Endometrium (tissue), 2 donors: ENCODE data around the gene KDR.

Source experiments
- FAIRE-seq: peaks from 2 replicates; lab custom pipeline; 2012; peaks lifted over from hg19 to GRCh38; lab: Jason Lieb, UNC
- donor health status: control.
- donor health status: control.

KDR gene

DNA sequence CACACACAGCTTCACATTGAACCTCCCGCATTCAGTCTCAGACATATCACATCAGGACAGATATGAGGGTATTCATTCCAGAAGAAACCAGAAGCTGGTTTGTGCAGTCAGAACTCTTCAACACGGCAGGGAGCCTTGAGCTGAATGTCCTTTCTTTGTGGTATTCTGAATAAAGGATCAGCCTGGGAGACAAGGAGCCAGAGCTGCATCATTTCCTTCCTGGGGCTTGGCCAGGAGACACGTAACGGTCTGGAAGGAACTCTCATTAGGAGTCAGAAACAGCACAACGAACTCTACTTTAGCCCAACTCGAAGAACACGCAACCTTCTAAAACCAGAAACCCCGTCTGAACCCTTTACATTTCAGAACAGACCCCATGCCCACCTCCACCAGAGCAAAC, 46.4 kb downstream of the KDR start:
- no peak for FAIRE-seq

DNA sequence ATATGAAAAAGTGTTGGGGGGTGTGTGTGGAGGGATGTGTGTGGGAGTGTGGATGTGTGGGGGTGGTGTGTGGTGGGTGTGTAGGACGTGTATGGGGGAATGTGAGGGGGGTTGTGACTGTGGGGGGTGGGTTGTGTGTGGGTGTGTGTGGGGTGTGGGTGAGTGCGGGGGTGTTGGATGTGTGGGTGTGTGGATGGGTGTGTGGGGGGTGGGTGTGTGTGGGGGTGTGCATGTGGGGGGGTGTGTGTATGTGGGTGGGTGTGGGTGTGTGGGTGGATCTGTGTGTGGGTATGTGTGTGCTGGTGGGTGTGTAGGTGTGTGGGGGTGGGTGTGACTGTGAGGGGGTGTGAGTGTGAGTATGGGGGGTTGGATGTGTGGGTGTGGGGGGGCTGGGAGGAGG, 47.8 kb downstream of the KDR start:
- no peak for FAIRE-seq

DNA sequence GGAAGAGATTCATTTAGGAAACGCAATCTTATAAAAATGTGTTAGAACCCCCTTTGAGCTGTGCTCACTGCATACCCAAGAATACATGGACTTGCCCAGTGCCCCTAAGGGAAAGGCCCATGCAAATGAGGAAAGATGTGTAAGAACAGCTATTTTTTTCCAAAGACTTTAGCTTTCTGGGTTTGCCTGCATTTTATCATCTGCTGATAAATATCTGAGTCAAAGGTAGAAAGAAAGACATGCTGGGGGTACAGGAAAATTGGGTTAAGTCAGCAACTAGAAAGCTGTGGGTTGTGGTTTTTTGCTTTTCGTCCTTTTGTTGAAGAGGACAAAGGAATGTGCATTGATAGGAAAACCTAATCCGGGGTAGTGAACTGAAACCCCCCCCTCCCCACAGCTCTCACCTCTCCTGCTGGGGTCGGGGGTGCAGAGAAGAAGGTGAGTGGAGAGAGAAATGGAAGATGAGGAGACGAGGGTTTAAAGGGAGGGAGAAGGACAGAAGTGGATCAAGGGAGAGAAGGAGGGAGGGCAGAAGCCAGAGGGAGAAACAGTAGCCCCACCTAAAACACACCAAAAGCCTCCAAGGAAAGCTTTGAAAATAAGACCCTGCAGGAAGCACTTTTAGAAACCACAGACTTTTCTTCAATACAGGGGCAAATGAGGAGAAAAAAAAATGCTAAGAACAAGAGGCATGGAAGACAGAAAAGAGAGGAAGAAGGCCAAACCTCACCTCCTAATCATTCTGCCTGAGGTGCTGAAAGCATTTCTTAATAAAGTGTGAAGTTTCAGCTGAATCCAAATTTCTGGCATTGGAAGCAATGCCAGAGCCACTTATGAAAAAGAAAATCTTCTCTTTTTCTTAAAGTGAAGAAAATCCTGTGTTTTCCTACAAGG, 49.3 kb downstream of the KDR start:
- FAIRE-seq, result no peak

DNA sequence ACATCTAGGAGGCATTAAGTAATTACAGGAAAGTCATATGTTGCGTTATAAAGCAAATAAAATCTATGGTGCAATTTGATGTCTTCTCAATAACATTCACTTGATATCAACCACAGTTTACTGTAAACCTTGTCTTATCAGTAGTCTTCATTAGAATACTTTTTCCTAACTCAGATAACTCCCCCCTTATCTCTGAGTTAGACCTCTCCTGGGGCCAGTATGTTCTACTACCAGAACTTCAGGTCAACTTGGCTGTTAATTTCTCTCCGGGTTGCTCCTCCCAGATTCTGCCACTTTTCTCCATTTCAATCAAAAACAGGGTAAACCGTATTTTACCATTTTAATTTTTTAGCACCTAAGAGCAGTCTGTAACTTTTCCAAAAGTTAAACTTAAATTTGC, 50.0 kb downstream of the KDR start:
- no peak for FAIRE-seq

DNA sequence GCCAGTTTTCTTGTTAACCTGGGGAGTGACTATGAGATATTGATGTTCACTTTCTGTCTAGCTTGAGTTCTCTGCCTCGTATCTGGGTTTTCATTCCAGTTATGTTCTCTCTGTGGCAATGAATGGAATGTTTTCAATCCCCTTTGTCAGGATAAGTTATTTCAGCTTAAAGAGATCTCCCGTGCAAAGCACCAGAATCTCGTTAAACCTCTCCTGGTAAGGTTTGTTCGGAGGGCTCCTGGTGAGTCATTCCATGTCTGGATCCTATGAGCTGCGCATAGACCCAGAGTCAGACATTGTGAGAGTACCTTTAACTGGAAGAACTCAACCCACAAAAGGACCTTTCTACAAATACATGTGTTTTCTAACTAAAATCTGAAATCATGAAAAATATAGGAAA, 51.0 kb downstream of the KDR start:
- FAIRE-seq, result no peak

DNA sequence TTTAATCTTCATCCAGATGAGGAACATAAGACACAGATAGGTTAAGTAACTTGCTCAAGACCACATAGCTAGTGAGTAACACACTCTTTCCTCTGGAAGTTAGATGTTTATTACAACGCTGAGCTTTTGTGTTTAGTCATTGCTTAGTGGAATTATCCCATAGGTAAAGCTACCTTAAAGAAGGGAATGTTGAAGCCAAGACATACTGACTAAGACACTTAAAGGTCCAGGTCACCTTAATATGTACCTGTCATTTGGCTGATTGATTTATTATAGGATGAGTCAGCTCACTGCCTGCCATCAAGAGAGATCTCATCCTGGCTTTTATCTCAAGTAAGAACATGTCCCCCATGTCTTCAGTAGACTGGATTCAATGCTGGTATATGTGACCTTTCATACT, 53.4 kb downstream of the KDR start:
- FAIRE-seq, result no peak

DNA sequence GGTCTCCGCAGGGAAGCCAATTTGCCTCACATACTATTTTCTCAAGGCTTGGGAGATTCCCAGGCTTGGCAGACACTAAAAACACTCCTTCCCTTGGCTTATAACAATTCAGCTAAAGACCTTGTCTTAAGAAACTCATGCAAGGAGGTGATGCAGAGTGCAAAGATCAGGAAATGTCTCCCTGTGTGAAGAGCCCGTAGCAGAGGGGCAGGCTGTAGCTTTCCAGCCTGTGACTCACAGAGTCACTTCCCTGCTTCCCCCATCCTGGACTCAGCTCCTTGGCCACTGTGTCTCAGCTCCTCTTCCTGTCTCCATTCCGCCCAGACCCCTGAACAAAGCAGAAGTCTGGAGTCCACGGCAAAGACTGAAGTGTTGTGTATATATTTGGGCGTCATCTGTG, 56.1 kb downstream of the KDR start:
- no peak for FAIRE-seq

DNA sequence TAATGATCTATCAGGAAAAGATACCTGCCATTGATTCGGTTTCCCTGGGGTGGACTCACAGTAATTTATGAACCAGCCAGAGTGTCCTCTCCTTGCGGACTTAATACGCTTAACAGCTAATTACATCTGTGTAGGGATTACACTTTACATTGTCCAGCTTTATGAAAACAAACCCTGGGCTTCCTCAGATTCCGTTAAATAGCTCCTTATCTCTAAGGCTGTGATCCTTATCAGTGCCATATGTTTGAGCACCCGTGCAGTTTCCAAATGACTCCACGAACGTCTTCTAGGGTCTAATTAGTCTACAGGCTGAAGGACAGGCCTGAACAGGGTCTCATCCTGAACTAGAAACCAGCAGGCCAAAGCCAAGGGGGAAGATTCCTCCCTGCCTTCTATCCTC, 56.9 kb downstream of the KDR start:
- no peak for FAIRE-seq

DNA sequence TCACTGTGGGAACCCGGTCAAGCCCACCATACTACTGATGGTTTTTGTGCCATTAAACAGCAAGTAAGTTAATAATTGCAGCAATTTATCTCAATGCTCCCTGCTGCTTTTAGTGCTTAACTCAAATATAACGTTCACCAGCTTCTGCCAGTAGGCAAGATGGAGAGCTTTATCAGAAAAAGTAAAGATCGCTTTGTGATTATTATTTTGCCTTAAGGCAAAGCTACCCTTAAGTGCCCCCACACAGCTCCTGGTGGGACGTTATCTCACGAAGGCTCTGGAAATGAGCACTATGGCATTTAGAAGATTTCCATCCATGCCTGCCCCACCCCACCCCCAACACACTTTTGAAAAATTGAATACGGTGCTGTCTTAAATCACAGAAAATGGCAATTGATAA, 59.4 kb downstream of the KDR start:
- no peak for FAIRE-seq

DNA sequence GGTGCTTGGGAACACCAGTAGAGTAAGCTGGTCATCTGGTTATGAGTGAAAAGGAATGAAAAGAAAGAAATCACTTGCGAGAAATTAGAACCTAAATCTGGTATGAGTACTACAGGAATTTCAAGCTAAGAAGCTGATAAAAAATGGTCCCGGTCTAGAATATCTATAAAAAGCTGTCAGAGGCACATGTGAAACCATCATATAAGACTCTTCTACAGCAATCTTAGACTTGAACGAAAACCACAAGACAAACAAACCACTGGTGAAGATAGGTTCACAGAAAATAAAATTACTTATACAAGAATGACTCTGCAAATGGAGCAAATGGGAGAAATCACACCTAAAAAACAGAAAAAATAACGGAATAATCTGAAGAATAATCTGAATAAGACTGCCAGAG, 69.9 kb downstream of the KDR start:
- FAIRE-seq, result no peak

DNA sequence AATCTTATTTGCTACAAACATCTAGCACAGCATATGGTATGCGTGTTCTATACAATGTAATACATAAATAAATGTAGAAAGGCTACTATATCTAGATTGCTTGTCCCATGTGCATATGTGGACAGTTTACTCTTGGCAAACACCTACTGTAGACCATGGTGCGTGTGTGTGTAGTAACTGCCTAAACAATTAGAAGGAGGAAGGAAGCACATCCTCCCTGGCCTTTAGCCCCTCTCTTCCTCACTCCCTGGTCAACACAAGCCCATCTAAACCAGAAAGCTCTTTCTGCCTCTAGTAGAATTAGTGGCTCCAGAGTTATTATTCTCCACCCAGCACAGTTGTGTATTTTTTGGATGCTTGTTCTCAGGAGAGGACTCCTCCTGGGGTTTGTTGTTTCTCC, 73.9 kb downstream of the KDR start:
- no peak for FAIRE-seq

DNA sequence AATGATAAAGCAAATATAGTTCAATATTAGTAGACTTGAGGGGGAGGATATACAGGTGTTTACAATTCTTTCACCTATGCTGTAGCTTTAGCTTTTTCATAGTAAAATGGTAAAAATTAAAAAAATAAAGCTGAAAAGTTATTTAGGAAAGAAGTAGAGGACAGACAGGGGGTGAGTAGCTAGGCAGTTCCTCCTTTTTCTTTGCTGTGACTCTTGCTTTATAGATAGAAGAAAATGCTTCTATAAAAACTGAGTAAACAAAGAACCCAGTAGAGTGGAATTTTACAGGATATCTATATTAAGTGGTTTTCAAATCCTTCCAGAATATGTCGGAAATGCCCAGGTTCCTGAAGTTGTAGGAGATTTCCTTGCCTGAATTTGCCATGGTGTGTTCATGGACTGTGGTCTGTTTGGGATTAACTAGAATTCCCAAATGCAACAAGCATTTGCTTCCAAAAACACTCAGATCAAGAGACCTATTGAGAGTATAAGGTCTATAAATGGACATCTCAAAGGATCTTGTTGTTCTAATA, 74.9 kb downstream of the KDR start:
- no peak for FAIRE-seq

DNA sequence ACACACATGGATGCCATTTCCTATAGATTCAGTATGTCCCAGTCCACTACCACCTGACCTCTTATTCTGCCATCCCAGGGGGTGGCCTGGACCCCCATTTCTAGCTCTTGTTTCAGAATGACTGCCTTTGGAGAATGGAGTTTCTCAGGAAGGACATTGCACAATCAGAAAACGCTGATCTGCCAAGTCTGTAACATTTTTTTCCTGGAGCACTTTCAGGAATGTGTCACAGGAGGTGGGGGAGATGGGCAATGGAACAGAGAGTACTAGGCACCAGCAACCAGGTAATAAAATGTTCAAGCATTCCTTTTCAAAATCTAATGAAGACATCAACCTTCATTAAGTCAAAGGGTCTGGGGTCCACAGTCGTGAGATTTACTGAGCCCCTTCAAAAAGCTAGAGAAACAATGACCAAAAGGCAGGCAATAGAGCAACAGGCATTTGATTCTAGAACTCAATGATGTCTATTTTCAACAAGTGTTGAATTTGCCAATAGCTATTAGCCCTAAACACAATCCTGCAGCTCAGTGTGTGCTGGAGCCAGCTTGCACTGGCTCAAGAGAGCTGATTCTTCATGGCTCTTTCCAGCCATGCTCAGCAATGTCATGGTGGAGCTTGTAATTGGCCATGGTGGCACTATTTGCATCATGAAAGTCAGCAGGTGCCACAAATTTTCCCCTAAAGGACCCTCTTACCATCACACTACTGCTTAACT, 87.1 kb downstream of the KDR start:
- no peak for FAIRE-seq

DNA sequence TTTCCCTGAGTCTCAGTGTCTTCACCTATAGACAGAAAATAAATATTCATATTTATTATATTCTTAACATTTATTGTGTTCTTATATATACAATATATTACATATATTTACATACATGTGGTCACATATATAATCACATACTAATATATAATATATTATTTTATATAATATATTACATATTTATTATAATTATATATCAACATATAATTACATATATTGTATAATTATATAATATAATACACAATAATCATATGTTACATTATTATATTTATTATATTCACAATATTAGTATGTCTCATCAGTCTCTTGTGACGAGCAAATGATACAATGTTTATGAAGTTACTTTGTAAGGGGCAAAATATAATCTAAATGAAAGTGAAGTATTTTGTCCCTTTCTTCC, 87.7 kb downstream of the KDR start:
- peak; percentile 86 for FAIRE-seq

DNA sequence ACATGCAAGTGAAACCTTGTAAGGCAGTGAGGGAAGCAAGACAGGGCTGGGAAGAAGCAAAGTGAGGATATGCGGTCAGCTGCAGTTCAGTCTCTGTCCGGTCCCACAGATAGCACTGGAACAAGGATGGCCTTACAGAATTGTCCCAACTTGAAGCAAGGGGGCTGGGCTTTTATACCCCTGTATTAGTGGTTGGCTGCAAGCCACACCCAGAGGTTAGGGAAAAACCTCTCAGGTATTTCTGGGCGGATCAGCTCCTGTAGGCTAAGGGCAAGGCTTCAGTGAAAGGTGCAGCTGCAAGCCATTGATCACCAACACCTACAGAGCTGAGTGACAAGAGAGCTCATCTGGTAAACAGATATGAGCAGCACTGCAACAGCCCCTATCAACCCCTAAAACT, 89.0 kb downstream of the KDR start:
- no peak for FAIRE-seq

DNA sequence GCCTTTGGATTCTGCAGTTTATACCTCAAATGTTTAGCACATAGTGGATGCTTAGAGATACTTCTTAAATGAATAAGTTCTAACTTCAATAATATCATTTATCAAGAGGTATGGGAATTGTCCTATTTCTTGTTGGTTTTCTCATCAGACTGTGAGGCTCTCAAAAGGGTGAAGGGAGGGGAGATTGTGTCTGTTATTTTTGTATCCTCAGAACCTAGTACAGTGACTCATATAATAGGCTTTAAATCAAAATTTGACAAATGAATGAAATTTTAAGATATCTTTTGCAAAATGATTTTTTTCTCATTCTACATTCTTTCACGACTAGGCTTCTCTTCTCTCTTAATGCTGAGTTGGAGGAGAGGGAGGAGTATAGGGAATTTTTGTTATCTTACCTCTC, 89.5 kb downstream of the KDR start:
- no peak for FAIRE-seq

DNA sequence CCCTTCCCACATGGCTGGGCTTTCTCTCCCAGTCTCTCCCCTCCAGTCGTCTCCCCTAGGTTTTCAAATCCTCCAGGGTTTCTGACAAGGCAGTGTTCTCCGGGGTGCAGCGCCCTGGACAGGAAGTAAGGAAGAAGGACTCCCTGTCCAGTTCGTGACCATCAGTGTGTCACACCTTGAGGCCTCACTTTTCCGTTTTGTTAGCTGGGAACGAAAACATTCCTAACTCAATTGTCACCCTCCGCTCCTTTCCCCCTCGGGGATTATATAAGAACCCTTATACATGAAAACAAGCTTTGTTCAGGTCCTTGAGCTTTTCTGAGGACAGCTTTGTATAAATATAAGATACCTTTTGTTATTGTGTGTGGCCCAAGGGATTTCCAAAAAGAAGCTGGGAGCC, 92.1 kb downstream of the KDR start:
- no peak for FAIRE-seq

DNA sequence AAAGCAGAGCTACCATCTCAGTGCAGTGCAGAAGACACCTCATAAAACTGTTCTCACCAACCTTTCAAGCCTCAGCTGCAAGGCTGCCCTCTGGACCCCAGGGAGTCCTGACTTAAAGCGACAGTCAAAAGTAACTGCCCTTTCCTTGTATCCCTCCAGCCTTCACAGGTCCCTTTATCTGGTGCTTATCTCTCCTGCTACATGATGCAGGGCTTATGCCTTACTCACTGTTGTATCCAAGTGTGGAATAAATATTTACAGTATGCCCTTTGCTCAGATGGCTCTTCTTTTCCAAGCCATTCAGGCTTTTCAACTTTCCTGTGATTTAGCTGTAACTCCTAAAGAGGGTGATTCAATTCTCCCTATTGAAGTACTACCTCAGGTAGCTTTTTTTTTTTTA, 92.6 kb downstream of the KDR start:
- no peak for FAIRE-seq

DNA sequence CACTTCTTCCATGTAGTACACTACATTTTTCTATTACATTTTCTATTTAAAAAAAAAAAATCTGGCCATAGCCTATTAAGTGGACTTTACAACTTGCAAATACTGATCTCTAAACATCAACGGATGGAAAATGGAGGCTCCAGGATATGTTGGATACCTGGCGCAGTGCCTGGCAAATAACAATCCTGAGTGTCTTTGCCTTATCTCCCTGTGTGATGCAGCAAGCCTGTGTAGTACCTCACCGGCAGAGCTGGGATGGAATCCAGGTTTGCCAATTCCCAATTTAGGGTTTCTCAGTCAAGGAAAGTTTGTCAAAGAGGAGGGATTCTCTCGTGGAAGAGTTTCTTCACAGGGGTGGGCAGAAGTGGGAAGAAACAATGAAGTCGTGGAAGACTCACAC, 93.2 kb downstream of the KDR start:
- no peak for FAIRE-seq

DNA sequence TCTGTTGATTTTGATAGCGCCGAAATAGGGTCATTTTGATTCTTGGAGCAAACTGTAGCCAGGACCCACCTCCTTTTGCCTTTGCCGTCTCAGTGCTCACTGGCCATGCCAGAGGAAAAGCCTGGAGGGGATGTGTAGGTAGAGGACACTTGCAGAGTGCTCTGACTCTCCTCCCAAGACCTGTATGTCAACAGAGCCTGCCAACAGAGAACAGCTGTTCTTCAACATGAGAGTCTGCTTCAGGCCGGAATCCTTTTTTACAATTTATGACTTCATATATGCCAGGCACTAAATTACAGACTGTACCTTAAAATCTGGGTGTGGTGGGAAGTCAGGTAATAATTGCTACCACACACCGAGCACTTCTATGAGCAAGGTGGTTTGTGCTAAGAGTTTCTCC, 94.2 kb downstream of the KDR start:
- no peak for FAIRE-seq

DNA sequence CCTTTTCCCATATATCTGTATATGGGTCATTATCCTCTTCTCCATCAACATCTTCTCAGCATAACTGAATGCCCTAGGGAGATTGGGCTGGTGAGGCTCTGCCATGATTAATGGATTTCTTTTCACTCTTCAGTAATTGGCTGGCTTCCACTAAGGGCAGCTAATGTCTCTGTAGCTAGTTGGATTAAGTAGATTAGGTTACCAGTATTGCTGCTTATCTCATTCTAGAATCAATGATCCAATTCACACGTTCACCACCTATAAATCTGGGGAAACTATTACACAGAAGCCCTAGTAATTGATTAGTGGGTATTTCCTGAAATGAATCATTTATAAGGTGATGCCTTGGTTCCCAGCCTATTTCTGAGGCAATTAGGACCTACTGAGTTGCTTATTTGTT, 94.8 kb downstream of the KDR start:
- no peak for FAIRE-seq

DNA sequence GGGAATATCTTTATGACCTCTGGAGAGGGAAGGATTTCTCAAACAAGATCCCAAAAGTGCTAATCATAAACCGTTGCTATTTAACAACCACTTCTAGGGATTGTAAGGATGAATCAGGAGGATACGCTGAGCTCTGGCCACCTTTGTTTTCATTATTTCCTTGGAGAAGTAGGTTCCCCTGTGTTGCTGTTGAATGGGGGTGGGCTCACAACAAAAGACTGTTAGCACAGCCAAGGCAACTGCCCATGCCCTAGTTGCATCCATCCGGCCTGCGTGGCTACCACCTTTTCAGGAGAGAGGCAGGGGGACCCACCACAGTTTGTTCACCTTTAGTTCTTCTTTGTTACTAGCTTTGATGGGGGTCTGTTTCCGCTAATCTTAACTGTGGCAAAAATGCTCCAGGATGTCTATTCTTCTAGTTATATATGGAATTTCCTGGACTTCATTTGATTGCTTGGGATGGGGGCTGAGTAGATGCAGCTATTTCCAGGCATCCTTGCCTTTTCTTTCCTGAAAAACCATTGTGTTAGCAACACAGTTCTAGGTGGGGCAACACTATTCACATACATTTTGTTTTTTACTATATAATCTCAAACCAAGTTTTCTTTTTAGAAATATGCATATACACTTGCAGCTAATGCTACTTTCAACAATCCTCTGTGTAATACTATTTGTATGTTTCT, 95.4 kb downstream of the KDR start:
- no peak for FAIRE-seq

DNA sequence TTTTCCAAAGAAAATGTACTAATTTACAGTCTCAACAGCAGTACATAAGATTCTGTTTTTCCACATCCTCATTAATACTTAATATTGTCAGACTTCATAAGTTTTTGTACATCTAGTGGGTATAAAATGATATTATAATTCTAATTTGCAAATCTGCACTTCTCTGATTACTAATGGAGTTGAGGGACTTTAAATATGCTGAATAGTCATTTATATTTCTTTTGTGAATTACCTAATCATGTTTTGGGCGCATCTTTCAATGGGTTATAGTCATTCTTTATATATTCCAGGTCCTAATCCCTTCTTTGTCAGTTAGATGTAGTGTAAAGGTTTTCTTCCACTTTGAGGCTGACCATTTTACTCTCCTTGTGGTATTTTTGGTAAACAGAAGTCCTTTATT, 96.1 kb downstream of the KDR start:
- no peak for FAIRE-seq
